GM19240 (cell line): ENCODE results near the gene FGF21.
"Not testable (repeated sequence)": the region's sequence is repeated elsewhere in the genome, so short reads cannot be mapped to it uniquely, and the experiment has no call there.

Experiments used
- DNase-seq: peaks from one replicate; pipeline ENCODE4 v3.0.0; 2011; ENCODE audit warnings: low spot score; ENCODE audit not compliant: insufficient read length

FGF21 gene

GRCh38 chr19:48751845-48752495, 3.4 kb upstream of the FGF21 start:
- DNase-seq, result no peak

DNA sequence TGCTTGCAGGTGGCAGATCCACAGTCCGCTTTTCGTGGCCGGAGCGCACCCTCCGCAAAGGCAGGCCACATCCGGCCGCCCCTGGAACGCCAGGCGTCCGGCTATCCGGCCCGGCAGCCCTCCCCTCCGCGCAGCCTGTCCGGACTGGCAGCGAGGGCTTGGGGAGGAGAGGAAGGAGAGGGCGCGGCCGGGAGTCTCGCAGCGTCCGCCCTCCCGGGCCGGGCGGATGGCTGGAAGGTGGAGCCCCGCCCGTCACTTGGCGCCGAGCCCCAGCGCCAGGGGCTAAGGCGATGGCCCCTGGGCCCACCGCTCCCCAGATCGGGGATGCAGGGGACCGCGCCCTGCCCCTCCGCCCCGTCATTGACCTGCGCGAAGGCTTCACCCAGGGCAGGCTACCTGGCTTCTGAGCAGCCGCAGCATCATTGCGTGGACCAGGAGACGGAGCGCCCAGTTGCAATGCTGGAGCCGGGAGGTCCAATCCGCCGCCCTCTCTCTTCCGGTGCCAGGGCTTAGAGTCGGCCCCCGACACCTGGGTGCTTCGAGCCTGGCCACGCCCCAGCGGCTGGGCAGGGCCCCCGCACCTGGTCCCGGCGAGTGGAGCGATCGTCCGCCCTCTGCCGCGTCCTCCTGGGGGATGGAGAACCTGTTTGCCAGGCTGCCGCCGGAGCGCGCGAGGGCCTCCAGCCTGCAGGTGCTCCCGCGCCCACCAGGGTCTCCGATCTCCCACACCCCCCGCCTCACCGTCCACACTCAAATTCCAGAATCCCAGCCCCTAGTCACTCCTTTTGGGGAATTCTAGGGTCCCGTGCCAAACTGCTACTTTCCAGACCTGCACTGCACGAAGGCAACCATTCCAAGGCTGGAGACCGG, 2.6 kb upstream of the FGF21 start, which contains the start of gene FUT1:
Gene FUT1, minus strand, starts transcription at position 146 of the 870 bp plus-strand sequence. CDS start 1,360 bp downstream, outside the sequence.
- DNase-seq, result no peak

GRCh38 chr19:48755787-48756186, 463 bp downstream of the FGF21 start:
- no peak for DNase-seq

DNA sequence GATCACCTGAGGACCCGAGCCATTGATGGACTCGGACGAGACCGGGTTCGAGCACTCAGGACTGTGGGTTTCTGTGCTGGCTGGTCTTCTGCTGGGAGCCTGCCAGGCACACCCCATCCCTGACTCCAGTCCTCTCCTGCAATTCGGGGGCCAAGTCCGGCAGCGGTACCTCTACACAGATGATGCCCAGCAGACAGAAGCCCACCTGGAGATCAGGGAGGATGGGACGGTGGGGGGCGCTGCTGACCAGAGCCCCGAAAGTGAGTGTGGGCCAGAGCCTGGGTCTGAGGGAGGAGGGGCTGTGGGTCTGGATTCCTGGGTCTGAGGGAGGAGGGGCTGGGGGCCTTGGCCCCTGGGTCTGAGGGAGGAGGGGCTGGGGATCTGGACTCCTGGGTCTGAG, 888 bp downstream of the FGF21 start:
- DNase-seq, result no peak

DNA sequence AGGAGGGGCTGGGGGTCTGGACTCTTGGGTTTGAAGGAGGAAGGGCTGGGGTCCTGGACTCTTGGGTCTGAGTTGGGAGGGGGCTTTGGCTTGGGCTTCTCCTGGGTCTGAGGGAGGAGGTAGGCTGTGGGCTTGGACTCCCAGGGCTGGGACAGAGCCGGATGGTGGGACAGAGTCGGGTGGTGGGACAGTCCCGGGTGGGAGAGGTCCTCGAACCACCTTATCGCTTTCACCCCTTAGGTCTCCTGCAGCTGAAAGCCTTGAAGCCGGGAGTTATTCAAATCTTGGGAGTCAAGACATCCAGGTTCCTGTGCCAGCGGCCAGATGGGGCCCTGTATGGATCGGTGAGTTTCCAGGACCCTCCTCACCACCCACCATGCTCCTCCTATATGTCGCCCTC, 1.4 kb downstream of the FGF21 start:
- no peak for DNase-seq

DNA sequence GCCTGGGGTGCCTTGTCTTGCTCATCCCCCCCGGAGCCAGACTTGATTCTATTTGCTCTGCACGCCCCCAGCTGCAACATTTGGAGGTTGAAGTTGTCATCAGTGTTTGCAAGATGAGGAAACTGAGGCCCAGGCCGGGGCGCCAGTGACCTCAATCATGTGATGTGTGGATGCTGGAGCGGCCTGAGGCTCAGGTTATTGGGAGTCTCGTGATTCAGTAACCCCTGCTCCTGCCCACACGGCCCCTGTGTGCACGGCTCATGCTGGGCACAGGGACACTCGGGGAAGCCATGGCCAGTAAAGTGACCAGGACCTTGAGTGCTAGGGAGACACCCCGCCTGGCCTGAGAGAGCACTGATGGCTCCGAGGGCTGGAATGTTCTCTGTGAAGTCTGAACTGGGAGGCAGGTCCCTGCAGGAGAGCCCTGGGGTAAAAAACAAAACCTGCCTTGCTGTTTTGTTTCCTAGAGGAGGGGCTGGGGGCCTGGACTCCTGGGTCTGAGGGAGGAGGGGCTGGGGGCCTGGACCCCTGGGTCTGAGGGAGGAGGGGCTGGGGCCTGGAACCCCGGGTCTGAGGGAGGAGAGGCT, 1.9 kb downstream of the FGF21 start:
- no peak for DNase-seq

DNA sequence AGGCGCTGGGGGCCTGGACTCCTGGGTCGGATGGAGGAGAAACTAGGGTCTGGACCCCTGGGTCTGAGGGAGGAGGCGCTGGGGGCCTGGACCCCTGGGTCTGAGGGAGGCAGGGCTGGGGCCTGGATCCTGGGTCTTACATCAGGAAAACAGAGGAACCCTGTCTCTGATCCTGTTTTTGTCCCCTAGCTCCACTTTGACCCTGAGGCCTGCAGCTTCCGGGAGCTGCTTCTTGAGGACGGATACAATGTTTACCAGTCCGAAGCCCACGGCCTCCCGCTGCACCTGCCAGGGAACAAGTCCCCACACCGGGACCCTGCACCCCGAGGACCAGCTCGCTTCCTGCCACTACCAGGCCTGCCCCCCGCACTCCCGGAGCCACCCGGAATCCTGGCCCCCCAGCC, 2.4 kb downstream of the FGF21 start:
- DNase-seq, result no peak

GRCh38 chr19:48760504-48761205, 5.3 kb downstream of the FGF21 start:
- DNase-seq, result no peak

GRCh38 chr19:48765816-48766215, 10.5 kb downstream of the FGF21 start:
- DNase-seq, result not testable (repeated sequence)

GRCh38 chr19:48768171-48768753, 12.9 kb downstream of the FGF21 start:
- DNase-seq, result not testable (repeated sequence)

- no peak for DNase-seq
Observed at GRCh38 chr19:48768994-48769713, 13.8 kb downstream of the FGF21 start.

DNA sequence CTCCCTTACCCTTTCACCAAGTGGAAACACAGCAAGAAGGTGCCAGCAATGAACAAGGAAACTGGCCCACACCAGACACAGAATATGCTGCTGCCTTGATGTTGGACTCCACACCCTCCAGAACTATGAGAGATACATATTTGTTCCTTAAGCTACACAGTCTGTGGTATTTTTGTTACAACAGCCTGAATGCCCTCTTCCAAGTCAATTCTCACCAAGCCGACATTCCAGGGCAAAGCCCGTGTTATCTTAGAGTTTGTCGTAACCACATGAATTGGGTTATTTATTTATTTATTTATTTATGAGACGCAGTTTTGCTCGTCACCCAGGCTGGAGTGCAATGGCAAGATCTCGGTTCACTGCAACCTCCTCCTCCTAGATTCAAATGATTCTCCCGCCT, 14.9 kb downstream of the FGF21 start:
- no peak for DNase-seq

DNA sequence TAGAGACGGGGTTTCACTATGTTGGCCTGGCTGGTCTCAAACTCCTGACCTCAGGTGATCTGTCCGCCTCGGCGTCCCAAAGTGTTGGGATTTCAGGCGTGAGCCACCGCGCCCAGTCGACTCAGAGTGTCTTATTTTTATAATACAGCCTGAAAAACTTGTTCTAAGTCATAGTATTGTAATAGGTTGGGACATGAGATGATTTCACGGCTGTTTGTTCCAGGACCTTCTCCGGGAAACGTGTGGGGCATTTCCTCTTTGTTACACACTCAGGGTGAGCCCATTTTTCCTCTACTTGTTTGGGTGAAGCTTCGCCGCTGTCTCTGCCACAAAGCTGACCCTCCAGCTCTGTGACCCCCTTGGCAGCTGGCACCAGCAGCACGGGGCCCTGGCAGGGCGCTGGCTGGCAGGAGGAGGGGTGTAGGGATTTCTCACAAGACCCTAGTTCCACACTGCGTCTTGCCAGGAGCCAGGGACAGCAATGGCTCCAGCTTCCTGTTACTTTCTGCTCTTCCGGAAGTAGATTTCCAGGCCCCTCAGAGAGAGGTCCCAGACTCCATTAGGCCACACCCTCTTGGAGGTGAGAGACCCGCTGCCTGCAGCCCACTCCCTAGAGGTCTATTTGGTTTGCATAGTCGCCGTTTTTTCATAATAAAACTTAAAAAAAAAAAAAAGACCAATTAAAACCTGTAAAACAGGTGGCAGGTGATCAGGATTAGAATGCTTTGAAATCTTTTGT, 15.6 kb downstream of the FGF21 start:
- no peak for DNase-seq

- DNase-seq, result no peak
Observed at GRCh38 chr19:48772503-48772953, 17.2 kb downstream of the FGF21 start.

DNA sequence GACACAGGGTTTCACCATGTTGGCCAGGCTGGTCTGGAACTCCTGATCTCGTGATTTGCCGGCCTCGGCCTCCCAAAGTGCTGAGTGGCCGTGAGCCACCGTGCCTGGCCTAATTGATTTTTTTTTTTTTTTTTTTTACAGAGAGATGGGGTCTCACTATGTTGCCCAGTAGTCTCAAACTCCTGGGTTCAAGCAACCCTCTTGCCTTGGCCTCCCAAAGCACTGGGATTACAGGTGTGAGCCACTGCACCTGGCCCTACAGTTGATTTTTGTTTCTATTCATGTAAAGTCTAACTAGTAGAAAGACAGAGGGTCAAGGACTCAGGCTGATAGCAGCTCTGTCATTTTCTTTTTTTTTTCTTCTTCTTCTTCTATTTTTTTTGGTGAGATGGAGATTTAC, 21.8 kb downstream of the FGF21 start:
- DNase-seq, result no peak

GRCh38 chr19:48777720-48778119, 22.4 kb downstream of the FGF21 start:
- DNase-seq, result no peak

DNA sequence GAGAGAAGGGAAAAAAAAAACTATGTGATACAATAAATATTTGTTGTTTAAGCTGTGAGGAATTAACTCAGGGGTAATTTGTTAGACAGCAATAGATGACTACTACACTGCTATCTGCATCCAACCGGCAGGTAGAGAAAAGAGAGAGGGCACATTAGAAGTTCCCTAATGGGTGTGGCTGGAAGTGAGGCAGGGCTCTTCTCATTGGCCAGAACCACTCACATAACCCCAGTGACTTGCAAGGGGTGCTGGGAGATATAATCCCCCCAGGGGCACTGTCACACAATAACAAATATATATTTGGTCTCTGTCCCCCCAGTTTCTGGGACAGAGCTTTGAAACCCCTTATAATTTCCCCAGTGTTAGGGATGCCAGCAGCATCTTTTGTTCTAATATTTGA, 24.3 kb downstream of the FGF21 start:
- no peak for DNase-seq

DNA sequence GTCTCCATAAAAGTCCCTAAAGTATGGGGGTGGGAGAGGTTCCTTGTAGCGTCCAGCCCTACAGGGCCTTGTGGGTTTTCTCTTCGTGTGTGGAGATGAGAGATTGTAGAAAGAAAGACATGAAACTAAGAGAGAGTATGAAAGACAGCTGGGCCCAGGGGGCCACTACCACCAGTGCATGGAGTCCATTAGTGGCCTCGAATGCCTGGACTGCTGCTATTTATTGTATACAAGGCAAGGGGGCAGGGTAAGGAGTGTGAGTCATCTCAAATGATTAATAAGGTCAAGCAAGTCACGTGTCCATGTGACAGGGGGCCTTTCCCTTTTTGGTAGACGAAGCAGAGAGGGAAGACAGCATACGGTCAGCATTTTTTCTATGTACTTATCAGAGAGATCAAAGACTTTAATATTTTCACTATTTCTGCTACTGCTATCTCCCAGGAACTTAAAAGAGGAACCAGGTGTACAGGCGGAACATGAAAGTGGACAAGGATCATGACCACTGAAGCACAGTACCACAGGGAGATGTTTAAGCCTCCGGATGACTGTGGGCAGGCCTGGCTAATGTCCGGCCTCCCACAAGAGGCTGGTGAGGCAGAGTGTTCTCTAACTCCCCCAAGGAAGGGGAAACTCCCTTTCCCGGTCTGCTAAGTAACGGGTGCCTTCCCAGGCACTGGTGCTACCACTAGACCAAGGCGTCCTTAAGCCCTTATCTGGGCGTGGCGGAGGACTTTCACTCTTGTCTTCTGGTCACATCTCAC, 25.5 kb downstream of the FGF21 start:
- no peak for DNase-seq

DNA sequence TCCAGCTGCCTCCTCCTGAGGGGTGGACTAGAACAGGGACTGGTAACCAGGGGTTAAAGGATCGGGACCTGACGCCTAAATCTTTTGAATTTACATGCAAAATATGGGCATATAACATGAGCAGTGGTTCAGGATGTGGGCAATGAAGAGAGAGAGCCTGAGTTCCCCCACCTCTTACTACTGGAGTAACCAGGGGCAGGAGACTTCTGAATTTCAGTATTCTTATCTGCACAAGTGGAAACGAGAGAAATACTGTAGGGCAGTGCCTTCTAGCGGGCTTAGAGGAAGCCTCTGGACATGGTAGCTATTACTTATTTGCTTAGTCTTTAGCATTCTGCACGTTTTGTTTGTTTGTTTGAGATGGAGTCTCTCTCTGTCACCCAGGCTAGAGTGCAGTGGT, 29.2 kb downstream of the FGF21 start:
- no peak for DNase-seq
